BLaER1 (cell line): ENCODE measurements around the gene CCDC88C.
A peak's percentile ranks its signal among the peaks of the same experiment; 100 is the strongest.

Source experiments
- H3K27ac ChIP-seq: shearing (Covaris generic); formaldehyde crosslinking; 2 replicates; pipeline ENCODE4 v1.8.1; 2022
- H3K27me3 ChIP-seq: shearing (Covaris generic); formaldehyde crosslinking; 2 replicates; pipeline ENCODE4 v1.8.1; 2022
- H3K36me3 ChIP-seq: shearing (Covaris generic); formaldehyde crosslinking; 2 replicates; pipeline ENCODE4 v1.8.1; 2022
- H3K4me1 ChIP-seq: shearing (Covaris generic); formaldehyde crosslinking; 2 replicates; pipeline ENCODE4 v1.8.1; 2022
- H3K4me2 ChIP-seq: shearing (Covaris generic); formaldehyde crosslinking; 2 replicates; pipeline ENCODE4 v1.8.1; 2022
- H3K4me3 ChIP-seq: shearing (Covaris generic); formaldehyde crosslinking; 2 replicates; pipeline ENCODE4 v1.8.1; 2022
- H3K9ac ChIP-seq: shearing (Covaris generic); formaldehyde crosslinking; 2 replicates; pipeline ENCODE4 v1.8.1; 2022
- H3K9me3 ChIP-seq: shearing (Covaris generic); formaldehyde crosslinking; 2 replicates; pipeline ENCODE4 v1.8.1; 2022
- H4K20me1 ChIP-seq: shearing (Covaris generic); formaldehyde crosslinking; 2 replicates; pipeline ENCODE4 v1.8.1; 2022
- Cebpa-rat ChIP-seq: shearing (Covaris generic); IDR thresholded peaks from 2 replicates; pipeline ENCODE4 v1.8.1; 2022

CCDC88C gene

DNA sequence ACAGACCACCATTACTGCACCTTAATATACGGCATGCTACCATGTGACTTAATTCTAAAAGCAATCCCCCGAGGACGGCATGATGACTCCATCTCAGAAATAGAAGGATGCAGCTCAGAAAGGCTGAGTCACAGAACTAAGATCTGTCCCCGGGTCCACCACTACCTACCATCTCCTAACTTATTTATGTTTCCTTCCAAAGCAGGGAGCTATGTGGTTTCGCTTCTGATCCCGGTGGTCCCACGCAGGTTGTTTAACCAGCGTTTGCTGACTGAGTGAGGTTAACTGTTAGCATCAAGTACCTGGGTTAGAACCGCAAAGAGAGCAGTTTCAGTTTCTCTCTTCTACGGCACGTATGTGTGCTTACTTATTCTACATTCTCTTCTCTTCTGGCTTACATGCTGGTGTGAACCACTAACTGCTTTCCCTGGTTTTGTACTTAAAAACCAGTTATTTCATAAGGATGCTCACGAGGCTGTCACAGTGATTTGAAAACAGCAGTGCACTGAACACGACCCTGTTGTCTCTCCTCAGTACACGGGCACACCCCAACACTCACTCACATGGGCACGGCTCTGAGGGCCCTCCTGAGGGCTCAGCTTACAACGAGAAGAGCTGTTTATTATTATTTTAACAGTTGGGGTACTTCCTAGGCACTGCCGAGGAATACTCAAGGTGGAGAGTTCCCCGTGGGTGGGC is 66.7 kb downstream of the CCDC88C start:
- peak overlapping the region; percentile 42 for H3K27ac ChIP-seq
- H3K36me3 ChIP-seq: peaks cover 28% of the 10 kb centered on the region
- H4K20me1 ChIP-seq: peaks cover 92% of the 10 kb centered on the region
- H3K9ac ChIP-seq: peak overlapping the region; percentile 56; the same call in 1 of the 2 replicates
- peaks cover 89% of the 10 kb centered on the region for H3K4me1 ChIP-seq
- H3K27me3 ChIP-seq: no peaks in the 10 kb centered on the region
- H3K9me3 ChIP-seq: 0 out of 2 replicates have a peak, but pooled peaks cover 4% of the 10 kb centered on the region
- TF ChIP-seq Cebpa-rat: no peak
- peak overlapping the region; percentile 87 for H3K4me2 ChIP-seq
- H3K4me3 ChIP-seq: peak overlapping the region; percentile 44

DNA sequence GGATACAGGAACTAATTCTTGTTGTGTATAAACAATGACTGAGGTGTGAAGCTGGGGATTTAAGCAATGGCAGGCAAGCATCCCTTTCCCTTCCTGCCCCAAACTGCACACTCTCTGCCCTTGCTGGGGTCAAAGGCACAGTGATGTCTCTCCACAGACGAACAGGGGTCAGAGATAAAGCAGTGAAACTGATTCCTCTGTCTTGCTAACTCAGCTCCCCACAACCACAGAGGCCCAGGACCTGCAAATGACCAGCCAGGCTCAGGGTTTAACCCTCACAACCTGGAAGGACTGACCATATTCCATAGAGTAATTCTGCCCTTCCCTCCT is 67.2 kb downstream of the CCDC88C start:
- H3K27me3 ChIP-seq: no peaks in the 10 kb centered on the region
- 0 out of 2 replicates have a peak overlapping the region, but pooled peaks have one; percentile 42 for H3K27ac ChIP-seq
- no peak overlapping the region; the same call in 1 of the 2 replicates for H3K9ac ChIP-seq
- TF ChIP-seq Cebpa-rat: no peak
- peaks cover 28% of the 10 kb centered on the region for H3K36me3 ChIP-seq
- H3K4me3 ChIP-seq: peak overlapping the region; percentile 44; the same call in 1 of the 2 replicates
- peak overlapping the region; percentile 87 for H3K4me2 ChIP-seq
- 0 out of 2 replicates have a peak, but pooled peaks cover 4% of the 10 kb centered on the region for H3K9me3 ChIP-seq
- peaks cover 89% of the 10 kb centered on the region for H3K4me1 ChIP-seq
- peaks cover 91% of the 10 kb centered on the region for H4K20me1 ChIP-seq

DNA sequence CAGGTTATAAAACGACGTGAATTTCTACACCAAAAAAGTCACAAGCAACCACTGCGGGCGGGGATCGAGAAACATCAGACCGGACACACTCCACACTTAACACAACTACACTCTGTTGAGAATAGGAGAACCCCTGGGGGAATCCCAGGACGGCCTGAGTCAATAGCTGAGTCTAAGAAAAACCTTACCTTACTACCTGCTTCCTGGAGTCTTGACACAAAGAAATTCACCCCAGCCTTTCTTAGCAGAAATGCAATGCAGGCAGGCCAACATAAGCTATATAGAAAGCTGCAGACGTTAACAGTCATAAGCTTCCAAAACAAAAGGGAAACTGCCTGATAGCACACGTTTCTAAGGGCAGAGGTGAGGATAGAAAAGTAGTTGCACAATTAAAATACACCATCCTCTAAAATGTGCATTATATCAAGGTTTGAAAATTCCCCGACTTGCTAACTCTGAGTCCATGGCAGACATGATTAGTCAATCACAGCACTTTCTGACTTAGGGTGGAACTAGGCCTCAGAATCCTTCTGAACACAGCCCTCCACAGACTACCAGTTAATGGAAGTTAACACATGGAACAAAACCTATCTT is 68.0 kb downstream of the CCDC88C start:
- Histone ChIP-seq H3K27me3 (no peaks in the 10 kb centered on the region), H3K4me3 (no peak overlapping the region), H3K27ac (peak overlapping the region; percentile 48), H3K4me2 (peak overlapping the region; percentile 87), H3K4me1 (peaks cover 89% of the 10 kb centered on the region), H3K36me3 (peaks cover 28% of the 10 kb centered on the region), H3K9me3 (0 out of 2 replicates have a peak, but pooled peaks cover 4% of the 10 kb centered on the region), H4K20me1 (peaks cover 82% of the 10 kb centered on the region), H3K9ac (no peak overlapping the region)
- no peak for TF ChIP-seq Cebpa-rat

DNA sequence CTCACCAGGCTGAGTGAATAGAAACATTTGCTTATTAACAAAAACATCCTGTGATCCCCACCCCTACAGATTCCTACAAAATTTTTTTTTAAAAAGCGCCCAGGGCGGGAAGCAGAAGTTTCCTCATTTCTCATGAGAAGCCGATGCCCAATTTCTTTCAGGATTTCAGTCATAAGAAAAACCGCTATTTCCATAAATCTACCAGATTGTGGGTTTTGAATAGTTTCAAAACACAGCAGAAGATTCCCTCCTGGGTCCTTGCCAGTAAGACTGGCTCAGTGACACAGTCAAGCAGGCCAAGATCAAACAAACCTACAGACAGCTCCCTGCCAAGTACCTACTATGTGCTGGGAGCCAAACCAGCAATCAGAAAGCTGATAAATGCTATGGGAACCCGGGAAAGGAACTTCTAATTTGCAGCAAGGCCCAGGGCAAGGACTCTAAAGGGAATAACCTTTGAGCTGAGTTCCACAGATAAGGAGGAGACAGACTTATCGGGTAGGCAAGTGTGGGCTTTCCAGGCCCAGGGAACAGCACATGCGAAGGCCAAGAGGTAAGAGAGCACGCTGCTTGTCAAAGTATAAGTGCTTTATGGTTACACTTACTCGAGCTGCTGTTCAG is 68.7 kb downstream of the CCDC88C start:
- H3K36me3 ChIP-seq: peaks cover 24% of the 10 kb centered on the region
- peaks cover 82% of the 10 kb centered on the region for H4K20me1 ChIP-seq
- H3K27ac ChIP-seq: peak overlapping the region; percentile 48
- H3K4me3 ChIP-seq: no peak overlapping the region
- H3K4me2 ChIP-seq: peak overlapping the region; percentile 87
- 0 out of 2 replicates have a peak, but pooled peaks cover 4% of the 10 kb centered on the region for H3K9me3 ChIP-seq
- TF ChIP-seq Cebpa-rat: no peak
- no peaks in the 10 kb centered on the region for H3K27me3 ChIP-seq
- H3K4me1 ChIP-seq: peaks cover 89% of the 10 kb centered on the region
- peak overlapping the region; percentile 34 for H3K9ac ChIP-seq

DNA sequence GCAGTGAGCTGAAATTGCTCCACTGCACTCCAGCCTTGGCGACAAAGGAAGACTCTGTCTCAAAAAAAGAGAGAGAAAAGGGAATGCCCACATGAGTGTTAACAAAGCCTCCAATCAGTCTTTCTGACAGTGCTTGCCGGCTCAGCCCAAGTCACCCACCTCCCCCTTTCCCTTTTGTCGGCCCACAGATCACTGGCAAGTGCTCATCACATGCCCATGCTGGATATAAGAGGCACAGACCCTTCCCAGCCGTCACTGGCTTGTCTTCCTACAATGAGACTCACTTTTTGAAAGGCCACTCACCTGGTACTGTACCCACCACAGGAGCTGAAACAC is 70.8 kb downstream of the CCDC88C start:
- peaks cover 35% of the 10 kb centered on the region for H3K36me3 ChIP-seq
- H3K9me3 ChIP-seq: 0 out of 2 replicates have a peak, but pooled peaks cover 4% of the 10 kb centered on the region
- no peak overlapping the region for H3K9ac ChIP-seq
- peaks cover 80% of the 10 kb centered on the region for H4K20me1 ChIP-seq
- H3K4me1 ChIP-seq: peaks cover 89% of the 10 kb centered on the region
- no peaks in the 10 kb centered on the region for H3K27me3 ChIP-seq
- no peak overlapping the region for H3K27ac ChIP-seq
- no peak for TF ChIP-seq Cebpa-rat
- H3K4me2 ChIP-seq: 0 out of 2 replicates have a peak overlapping the region, but pooled peaks have one; percentile 59
- H3K4me3 ChIP-seq: no peak overlapping the region

DNA sequence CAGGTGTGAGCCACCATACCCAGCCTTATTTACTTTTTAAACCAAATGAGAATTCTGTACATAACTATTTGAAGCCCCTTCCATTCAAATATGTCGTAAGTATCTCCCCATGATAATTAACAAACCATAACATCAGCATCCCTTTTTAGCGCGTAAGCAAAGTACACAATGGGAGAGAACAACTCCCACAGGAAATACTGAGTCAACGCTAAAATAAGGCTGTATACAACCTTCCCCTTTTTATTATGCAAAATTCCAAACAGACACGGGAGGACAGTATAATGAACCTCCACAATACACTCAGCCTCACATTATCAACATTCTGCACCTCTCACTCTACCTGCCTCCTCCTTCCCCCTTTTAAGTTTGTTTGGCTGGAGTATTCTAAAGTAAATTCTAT is 73.5 kb downstream of the CCDC88C start:
- Histone ChIP-seq H3K27me3 (no peaks in the 10 kb centered on the region), H3K4me2 (peak overlapping the region; percentile 57), H3K36me3 (peaks cover 63% of the 10 kb centered on the region), H4K20me1 (peaks cover 63% of the 10 kb centered on the region), H3K4me3 (no peak overlapping the region), H3K4me1 (peaks cover 70% of the 10 kb centered on the region), H3K9ac (no peak overlapping the region), H3K9me3 (0 out of 2 replicates have a peak, but pooled peaks cover 4% of the 10 kb centered on the region), H3K27ac (no peak overlapping the region)
- TF ChIP-seq Cebpa-rat: no peak

DNA sequence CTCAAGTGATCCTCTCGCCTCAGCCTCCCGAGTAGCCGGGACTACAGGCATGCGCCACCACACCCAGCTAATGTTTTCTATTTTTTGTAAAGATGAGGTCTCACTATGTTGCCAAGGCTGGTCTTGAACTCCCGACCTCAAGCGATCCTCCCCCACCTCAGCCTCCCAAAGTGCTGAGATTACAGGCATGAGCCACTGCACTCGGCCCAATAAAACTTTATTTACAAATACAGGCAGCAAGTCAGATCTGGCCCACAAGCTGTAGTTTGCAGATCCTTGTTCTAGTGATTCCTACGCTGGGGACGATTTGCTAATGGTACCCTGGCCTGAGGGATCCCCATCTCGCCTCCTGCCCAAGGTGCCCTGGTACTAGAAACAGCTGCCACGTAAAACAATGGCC is 74.6 kb downstream of the CCDC88C start:
- Histone ChIP-seq H3K4me1 (peaks cover 62% of the 10 kb centered on the region), H3K4me2 (peak overlapping the region; percentile 57; the same call in 1 of the 2 replicates), H3K36me3 (peaks cover 71% of the 10 kb centered on the region), H3K9me3 (0 out of 2 replicates have a peak, but pooled peaks cover 4% of the 10 kb centered on the region), H4K20me1 (peaks cover 58% of the 10 kb centered on the region), H3K27me3 (no peaks in the 10 kb centered on the region), H3K9ac (no peak overlapping the region), H3K4me3 (no peak overlapping the region), H3K27ac (peak overlapping the region; percentile 36; the same call in 1 of the 2 replicates)
- TF ChIP-seq Cebpa-rat: no peak

DNA sequence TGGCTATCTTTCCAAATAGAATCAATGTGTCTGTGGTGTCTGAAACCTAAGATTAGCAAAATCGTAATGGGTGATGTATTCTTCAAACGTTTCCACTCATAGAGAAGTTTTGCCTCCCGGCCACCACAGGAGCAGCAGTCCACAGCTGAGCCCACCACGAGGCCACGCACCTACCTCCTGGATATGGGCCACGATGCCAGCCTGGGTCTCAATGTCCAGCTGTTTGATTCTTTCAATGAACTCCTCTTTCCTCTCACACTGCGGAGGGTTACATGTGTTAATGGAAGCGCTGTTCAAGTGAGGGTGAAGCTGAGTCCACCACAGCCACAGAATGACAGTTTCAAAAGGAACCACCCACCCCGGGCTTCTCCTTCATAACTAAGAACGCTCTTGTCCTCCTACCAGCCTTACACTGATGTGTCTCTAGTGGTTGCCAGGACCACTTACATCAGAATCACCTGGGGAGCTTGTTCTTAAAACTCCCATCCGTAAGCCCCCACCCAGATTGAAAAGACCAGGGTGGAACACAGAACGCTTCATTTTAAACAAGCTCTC is 75.3 kb downstream of the CCDC88C start:
- Histone ChIP-seq H3K27me3 (no peaks in the 10 kb centered on the region), H4K20me1 (peaks cover 64% of the 10 kb centered on the region)

DNA sequence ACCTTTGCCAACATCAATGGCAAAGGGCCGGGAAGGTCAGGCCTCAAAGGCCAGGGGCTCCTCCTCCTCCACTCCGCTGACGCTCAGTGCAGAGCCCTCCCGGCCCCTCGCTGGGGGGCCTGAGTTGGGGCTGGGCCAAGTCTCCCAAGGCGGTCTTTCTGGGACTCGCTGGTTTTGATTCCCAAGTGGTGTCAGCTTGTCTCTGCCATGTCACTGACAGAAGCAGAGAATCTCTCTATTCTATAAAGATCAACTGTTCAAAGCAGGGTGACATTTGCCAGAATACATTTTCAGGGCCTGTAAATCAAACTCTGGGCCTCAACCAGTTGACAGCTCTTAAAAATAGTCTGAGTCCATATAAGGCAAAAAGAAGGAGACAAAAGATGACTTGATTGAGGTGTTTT is 75.9 kb downstream of the CCDC88C start:
- H3K9me3 ChIP-seq: no peaks in the 10 kb centered on the region
- 0 out of 2 replicates have a peak overlapping the region, but pooled peaks have one; percentile 36 for H3K27ac ChIP-seq
- H4K20me1 ChIP-seq: peaks cover 60% of the 10 kb centered on the region
- H3K27me3 ChIP-seq: no peaks in the 10 kb centered on the region
- TF ChIP-seq Cebpa-rat: no peak
- no peak overlapping the region for H3K9ac ChIP-seq
- H3K4me2 ChIP-seq: no peak overlapping the region
- H3K4me3 ChIP-seq: no peak overlapping the region
- peaks cover 57% of the 10 kb centered on the region for H3K4me1 ChIP-seq
- H3K36me3 ChIP-seq: peaks cover 76% of the 10 kb centered on the region

More for the DNA sequence above, 75.3 kb downstream of the CCDC88C start:
- Histone ChIP-seq H3K4me1 (peaks cover 62% of the 10 kb centered on the region), H3K36me3 (peaks cover 75% of the 10 kb centered on the region), H3K9me3 (no peaks in the 10 kb centered on the region), H3K4me3 (no peak overlapping the region), H3K27ac (peak overlapping the region; percentile 36; the same call in 1 of the 2 replicates), H3K9ac (no peak overlapping the region), H3K4me2 (peak overlapping the region; percentile 57; the same call in 1 of the 2 replicates)
- TF ChIP-seq Cebpa-rat: no peak
